ENCODE results near the gene LLPH.

Gene LLPH

GRCh38 chr12:66129934-66130266 is 650 bp downstream of the LLPH start:
- H3K4me3 Mint-ChIP-seq, result peak overlapping the region; percentile 96
- no peaks in the 10 kb centered on the region for H3K27me3 Mint-ChIP-seq (ENCODE audit: low read depth)
- peaks cover 51% of the 10 kb centered on the region for H3K36me3 Mint-ChIP-seq (ENCODE audit: low read depth)
- DNase-seq (ENCODE audit: low spot score), result no peak
- peaks cover 43% of the 10 kb centered on the region for H3K4me1 Mint-ChIP-seq (ENCODE audit: low read depth)
- H3K27ac Mint-ChIP-seq, result peak overlapping the region; percentile 96
- H3K9me3 Mint-ChIP-seq, result no peaks in the 10 kb centered on the region

- Mint-ChIP-seq H3K36me3 (ENCODE audit: low read depth) (peaks cover 63% of the 10 kb centered on the region), H3K4me1 (ENCODE audit: low read depth) (peaks cover 44% of the 10 kb centered on the region), H3K4me3 (no peak overlapping the region), H3K27ac (no peak overlapping the region), H3K27me3 (ENCODE audit: low read depth) (no peaks in the 10 kb centered on the region), H3K9me3 (no peaks in the 10 kb centered on the region)
- DNase-seq (ENCODE audit: low spot score), result no peak
These were observed 2.9 kb downstream of the LLPH start for GRCh38 chr12:66127650-66128049.

- H3K27me3 Mint-ChIP-seq (ENCODE audit: low read depth), result no peaks in the 10 kb centered on the region
- H3K27ac Mint-ChIP-seq, result peak overlapping the region; percentile 43
- H3K4me1 Mint-ChIP-seq (ENCODE audit: low read depth), result peaks cover 18% of the 10 kb centered on the region
- no peak for DNase-seq (ENCODE audit: low spot score)
- peak overlapping the region; percentile 12 for H3K4me3 Mint-ChIP-seq
- H3K9me3 Mint-ChIP-seq, result no peaks in the 10 kb centered on the region
- peaks cover 35% of the 10 kb centered on the region for H3K36me3 Mint-ChIP-seq (ENCODE audit: low read depth)
These were observed 10.1 kb downstream of the LLPH start for GRCh38 chr12:66120477-66120876.

GRCh38 chr12:66119870-66120241 is 10.7 kb downstream of the LLPH start:
- H3K27me3 Mint-ChIP-seq (ENCODE audit: low read depth), result no peaks in the 10 kb centered on the region
- H3K36me3 Mint-ChIP-seq (ENCODE audit: low read depth), result peaks cover 30% of the 10 kb centered on the region
- H3K4me1 Mint-ChIP-seq (ENCODE audit: low read depth), result peaks cover 14% of the 10 kb centered on the region
- DNase-seq (ENCODE audit: low spot score), result no peak
- peak overlapping the region; percentile 43 for H3K27ac Mint-ChIP-seq
- H3K4me3 Mint-ChIP-seq, result no peak overlapping the region
- no peaks in the 10 kb centered on the region for H3K9me3 Mint-ChIP-seq

- Mint-ChIP-seq H3K4me1 (ENCODE audit: low read depth) (peaks cover 13% of the 10 kb centered on the region), H3K4me3 (no peak overlapping the region), H3K27ac (no peak overlapping the region), H3K27me3 (ENCODE audit: low read depth) (no peaks in the 10 kb centered on the region), H3K9me3 (no peaks in the 10 kb centered on the region), H3K36me3 (ENCODE audit: low read depth) (peaks cover 25% of the 10 kb centered on the region)
- no peak for DNase-seq (ENCODE audit: low spot score)
These were observed 11.2 kb downstream of the LLPH start for GRCh38 chr12:66119229-66119869.

GRCh38 chr12:66118240-66118891 is 12.2 kb downstream of the LLPH start:
- H3K4me1 Mint-ChIP-seq (ENCODE audit: low read depth), result peaks cover 12% of the 10 kb centered on the region
- peaks cover 17% of the 10 kb centered on the region for H3K36me3 Mint-ChIP-seq (ENCODE audit: low read depth)
- no peaks in the 10 kb centered on the region for H3K9me3 Mint-ChIP-seq
- DNase-seq (ENCODE audit: low spot score), result no peak
- no peaks in the 10 kb centered on the region for H3K27me3 Mint-ChIP-seq (ENCODE audit: low read depth)
- H3K27ac Mint-ChIP-seq, result no peak overlapping the region
- H3K4me3 Mint-ChIP-seq, result no peak overlapping the region

- Mint-ChIP-seq H3K4me1 (ENCODE audit: low read depth) (peaks cover 12% of the 10 kb centered on the region), H3K27me3 (ENCODE audit: low read depth) (peaks cover 3% of the 10 kb centered on the region), H3K9me3 (no peaks in the 10 kb centered on the region), H3K4me3 (no peak overlapping the region), H3K36me3 (ENCODE audit: low read depth) (peaks cover 15% of the 10 kb centered on the region), H3K27ac (no peak overlapping the region)
- DNase-seq (ENCODE audit: low spot score), result no peak
These were observed 13.3 kb downstream of the LLPH start for GRCh38 chr12:66117242-66117641.

GRCh38 chr12:66115071-66115600 is 15.4 kb downstream of the LLPH start:
- H3K4me3 Mint-ChIP-seq, result no peak overlapping the region
- peaks cover 10% of the 10 kb centered on the region for H3K4me1 Mint-ChIP-seq (ENCODE audit: low read depth)
- H3K36me3 Mint-ChIP-seq (ENCODE audit: low read depth), result peaks cover 6% of the 10 kb centered on the region
- H3K27ac Mint-ChIP-seq, result no peak overlapping the region
- peaks cover 7% of the 10 kb centered on the region for H3K27me3 Mint-ChIP-seq (ENCODE audit: low read depth)
- no peaks in the 10 kb centered on the region for H3K9me3 Mint-ChIP-seq
- DNase-seq (ENCODE audit: low spot score), result no peak

- Mint-ChIP-seq H3K36me3 (ENCODE audit: low read depth) (no peaks in the 10 kb centered on the region), H3K9me3 (no peaks in the 10 kb centered on the region), H3K4me1 (ENCODE audit: low read depth) (peaks cover 4% of the 10 kb centered on the region), H3K27ac (no peak overlapping the region), H3K4me3 (no peak overlapping the region), H3K27me3 (ENCODE audit: low read depth) (peaks cover 7% of the 10 kb centered on the region)
- no peak for DNase-seq (ENCODE audit: low spot score)
These were observed 17.1 kb downstream of the LLPH start for GRCh38 chr12:66113471-66113870.

GRCh38 chr12:66111605-66112004 is 18.9 kb downstream of the LLPH start:
- Mint-ChIP-seq H3K36me3 (ENCODE audit: low read depth) (no peaks in the 10 kb centered on the region), H3K27me3 (ENCODE audit: low read depth) (peaks cover 9% of the 10 kb centered on the region), H3K9me3 (no peaks in the 10 kb centered on the region), H3K27ac (no peak overlapping the region), H3K4me3 (no peak overlapping the region), H3K4me1 (ENCODE audit: low read depth) (peaks cover 9% of the 10 kb centered on the region)
- no peak for DNase-seq (ENCODE audit: low spot score)

GRCh38 chr12:66109056-66109455 is 21.5 kb downstream of the LLPH start:
- no peak for DNase-seq (ENCODE audit: low spot score)
- Mint-ChIP-seq H3K27ac (no peak overlapping the region), H3K4me3 (no peak overlapping the region), H3K36me3 (ENCODE audit: low read depth) (no peaks in the 10 kb centered on the region), H3K4me1 (ENCODE audit: low read depth) (peaks cover 8% of the 10 kb centered on the region), H3K27me3 (ENCODE audit: low read depth) (peaks cover 13% of the 10 kb centered on the region), H3K9me3 (no peaks in the 10 kb centered on the region)

GRCh38 chr12:66108386-66108785 is 22.2 kb downstream of the LLPH start:
- Mint-ChIP-seq H3K27me3 (ENCODE audit: low read depth) (peaks cover 13% of the 10 kb centered on the region), H3K9me3 (no peaks in the 10 kb centered on the region), H3K4me1 (ENCODE audit: low read depth) (peaks cover 8% of the 10 kb centered on the region), H3K36me3 (ENCODE audit: low read depth) (no peaks in the 10 kb centered on the region), H3K27ac (no peak overlapping the region), H3K4me3 (no peak overlapping the region)
- DNase-seq (ENCODE audit: low spot score), result no peak

- DNase-seq (ENCODE audit: low spot score), result peak; percentile 30
- Mint-ChIP-seq H3K27ac (no peak overlapping the region), H3K4me3 (no peak overlapping the region), H3K9me3 (no peaks in the 10 kb centered on the region), H3K27me3 (ENCODE audit: low read depth) (peaks cover 17% of the 10 kb centered on the region), H3K36me3 (ENCODE audit: low read depth) (no peaks in the 10 kb centered on the region), H3K4me1 (ENCODE audit: low read depth) (peaks cover 8% of the 10 kb centered on the region)
These were observed 23.1 kb downstream of the LLPH start for GRCh38 chr12:66107451-66107915.

- H3K4me3 Mint-ChIP-seq, result no peak overlapping the region
- no peak for DNase-seq (ENCODE audit: low spot score)
- no peak overlapping the region for H3K27ac Mint-ChIP-seq
- H3K36me3 Mint-ChIP-seq (ENCODE audit: low read depth), result no peaks in the 10 kb centered on the region
- no peaks in the 10 kb centered on the region for H3K9me3 Mint-ChIP-seq
- peaks cover 21% of the 10 kb centered on the region for H3K27me3 Mint-ChIP-seq (ENCODE audit: low read depth)
- peaks cover 5% of the 10 kb centered on the region for H3K4me1 Mint-ChIP-seq (ENCODE audit: low read depth)
These were observed 27.3 kb downstream of the LLPH start for GRCh38 chr12:66103016-66103913.

All from T-helper 2 cell treated with Interferon-gamma antibody and Interleukin-4, amounts not matched to agents 5 μg/mL and 100 μg/mL, for 36 hours (primary cell).